ENCODE measurements around the gene FLT3LG. TPM values are rescaled to one million over a fixed set of nuclear protein-coding genes. Genes with fewer than 3 reads are reported as not detected.

FLT3LG gene
- total and polyA plus RNA-seq, 9 of the 15 experiments (the other 6 are each of a cell fraction or from before 2014, with no cell fraction given) = 0.31 to 6.4 (median 1.1) TPM

DNA sequence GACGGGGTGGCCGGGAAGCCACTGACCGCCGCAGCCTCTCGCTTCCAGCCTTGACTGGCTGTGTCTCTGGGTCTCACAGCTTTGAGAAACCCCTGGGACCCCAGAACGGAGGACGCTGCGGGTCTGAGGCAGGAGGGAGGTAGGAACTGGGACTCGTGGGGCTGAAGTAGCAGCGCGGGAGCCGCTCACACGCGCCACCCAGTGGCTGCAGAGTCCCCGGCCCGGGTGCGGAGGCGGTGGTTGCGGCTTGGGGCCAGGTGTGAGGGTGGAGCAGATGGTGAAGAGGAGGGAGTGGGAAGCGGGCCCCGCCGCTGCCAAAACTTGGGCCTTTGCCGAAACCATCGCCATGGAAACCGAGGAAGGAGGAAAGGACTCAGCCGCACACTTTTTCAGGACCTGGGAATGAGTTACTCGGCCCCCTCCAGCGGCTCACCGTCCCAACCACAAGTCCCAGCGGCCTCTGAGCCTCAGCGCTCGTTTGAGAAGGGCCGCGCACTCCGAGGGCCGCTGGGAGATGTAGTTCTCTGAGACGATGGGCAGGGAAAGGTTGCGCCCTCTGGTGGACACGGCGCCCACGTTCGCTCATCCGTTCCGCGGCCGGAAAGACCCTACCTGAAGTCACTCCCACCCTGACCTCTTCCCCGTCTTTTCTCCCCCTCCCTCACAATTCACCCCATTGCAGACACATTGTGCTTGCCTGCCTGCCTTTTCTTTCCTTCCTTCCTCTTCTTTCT is 30.5 kb upstream of the FLT3LG start (continued):
- TF ChIP-seq E2F8 (IDR thresholded peaks at IDR 0.05; ENCODE audit: low read depth, partially characterized antibody) (peak; percentile 55), CHD7 (IDR thresholded peaks at IDR 0.05; ENCODE audit: low read depth, low read length) (no peak), TARDBP (IDR thresholded peaks at IDR 0.05) (peak; percentile 83), ZNF12 (CRISPR knock-in tag; IDR thresholded peaks at IDR 0.05) (peak; percentile 38; the same call in 1 of the 2 replicates), HLTF (IDR thresholded peaks at IDR 0.05) (peak; percentile 50; the same call in 1 of the 2 replicates), NRF1 (conservative IDR thresholded peaks at IDR 0.05 in 1 of 2, IDR thresholded peaks at IDR 0.05 in 1 of 2) (peak; percentile 52 to 63; a peak in 3 of 4 replicates), JUN (IDR thresholded peaks at IDR 0.05; ENCODE audit: borderline replicate concordance, low read depth, low read length) (0 out of 2 replicates have a peak, but pooled peaks have one; percentile 11), JUN (CRISPR knock-in tag; IDR thresholded peaks at IDR 0.05; ENCODE audit: borderline replicate concordance) (no peak)
- TF ChIP-seq, protein P1, sequence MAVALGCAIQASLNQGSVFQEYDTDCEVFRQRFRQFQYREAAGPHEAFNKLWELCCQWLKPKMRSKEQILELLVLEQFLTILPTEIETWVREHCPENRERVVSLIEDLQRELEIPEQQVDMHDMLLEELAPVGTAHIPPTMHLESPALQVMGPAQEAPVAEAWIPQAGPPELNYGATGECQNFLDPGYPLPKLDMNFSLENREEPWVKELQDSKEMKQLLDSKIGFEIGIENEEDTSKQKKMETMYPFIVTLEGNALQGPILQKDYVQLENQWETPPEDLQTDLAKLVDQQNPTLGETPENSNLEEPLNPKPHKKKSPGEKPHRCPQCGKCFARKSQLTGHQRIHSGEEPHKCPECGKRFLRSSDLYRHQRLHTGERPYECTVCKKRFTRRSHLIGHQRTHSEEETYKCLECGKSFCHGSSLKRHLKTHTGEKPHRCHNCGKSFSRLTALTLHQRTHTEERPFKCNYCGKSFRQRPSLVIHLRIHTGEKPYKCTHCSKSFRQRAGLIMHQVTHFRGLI (CRISPR knock-in tag; IDR thresholded peaks at IDR 0.05) = no peak
- TF ChIP-seq, protein P2, sequence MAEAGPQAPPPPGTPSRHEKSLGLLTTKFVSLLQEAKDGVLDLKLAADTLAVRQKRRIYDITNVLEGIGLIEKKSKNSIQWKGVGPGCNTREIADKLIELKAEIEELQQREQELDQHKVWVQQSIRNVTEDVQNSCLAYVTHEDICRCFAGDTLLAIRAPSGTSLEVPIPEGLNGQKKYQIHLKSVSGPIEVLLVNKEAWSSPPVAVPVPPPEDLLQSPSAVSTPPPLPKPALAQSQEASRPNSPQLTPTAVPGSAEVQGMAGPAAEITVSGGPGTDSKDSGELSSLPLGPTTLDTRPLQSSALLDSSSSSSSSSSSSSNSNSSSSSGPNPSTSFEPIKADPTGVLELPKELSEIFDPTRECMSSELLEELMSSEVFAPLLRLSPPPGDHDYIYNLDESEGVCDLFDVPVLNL (CRISPR knock-in tag; IDR thresholded peaks at IDR 0.05; ENCODE audit: low read depth) = peak; percentile 41; the same call in 1 of the 2 replicates
